Cardiac septum (tissue), 1 donor: Measurements from ENCODE around the gene MUC5B. TPM values are rescaled to one million over a fixed set of nuclear protein-coding genes. Genes with fewer than 3 reads are reported as not detected.

ENCODE experiments used
- DNase-seq: peaks from one replicate; pipeline ENCODE4 v3.0.0-alpha.2; 2020; ENCODE audit warnings: low spot score
- intact Hi-C: fragments of 100-400 bp; cut with DNase I; formaldehyde crosslinking; loops from one replicate; pipeline ENCODE4 v1.14.0; 2022
- total RNA-seq: library from RNA; stranded (reverse); fragmentation: NEBNext Ultra II Directional; extraction: Animal tissue kit (Norgen Biotek cat#: 25700); gene quantifications from one replicate; pipeline ENCODE4 v1.2.1, GENCODE V29; 2021
- donor health status: DM: no; HTN: no; CAD: no.

MUC5B gene
- total RNA-seq, 1 donor from 2014 or later: not detected

DNA sequence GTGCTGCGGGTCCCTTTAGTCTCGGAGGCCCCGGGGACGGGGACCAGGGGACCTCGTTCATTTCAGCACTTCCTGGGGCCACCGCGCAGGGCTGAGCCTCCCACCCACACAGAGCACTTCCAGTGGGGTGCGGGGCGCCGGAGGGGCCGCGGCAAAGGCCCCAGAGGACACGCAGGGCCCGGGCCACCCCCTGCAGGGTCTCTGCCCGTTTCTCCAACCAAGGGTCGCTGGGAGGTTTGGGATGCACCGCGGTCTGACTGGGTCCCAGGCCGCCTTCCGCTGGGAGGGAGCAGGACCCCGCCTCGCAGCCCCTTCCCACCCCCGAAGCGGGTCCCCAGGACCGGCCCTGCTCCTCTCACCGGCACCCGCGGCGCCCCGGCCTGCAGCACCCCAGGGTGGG lies 49.1 kb downstream of the MUC5B start:
- intact Hi-C loops: no loop called here
- DNase-seq: no peak

DNA sequence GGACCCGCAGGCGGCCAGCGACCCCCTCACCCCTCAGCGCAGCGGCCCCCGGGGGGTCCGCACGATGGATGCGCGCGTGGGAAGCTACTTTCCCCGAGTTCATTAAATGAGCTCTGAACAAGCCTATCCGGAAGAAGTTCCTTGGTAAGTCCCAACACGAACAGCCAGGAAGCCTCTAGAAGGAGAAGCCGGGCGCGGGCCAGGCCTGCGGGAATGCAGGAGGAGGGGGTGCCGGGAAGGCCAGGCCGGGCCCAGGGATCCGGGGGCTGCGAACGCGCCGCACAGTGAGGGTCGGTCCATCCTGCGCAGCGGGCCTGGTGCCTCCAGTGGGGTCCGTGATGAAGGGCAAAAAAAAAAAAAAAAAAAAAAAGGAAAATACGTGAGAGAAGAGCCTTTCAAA lies 49.7 kb downstream of the MUC5B start:
- DNase-seq: no peak
- intact Hi-C loops: no loop called here

DNA sequence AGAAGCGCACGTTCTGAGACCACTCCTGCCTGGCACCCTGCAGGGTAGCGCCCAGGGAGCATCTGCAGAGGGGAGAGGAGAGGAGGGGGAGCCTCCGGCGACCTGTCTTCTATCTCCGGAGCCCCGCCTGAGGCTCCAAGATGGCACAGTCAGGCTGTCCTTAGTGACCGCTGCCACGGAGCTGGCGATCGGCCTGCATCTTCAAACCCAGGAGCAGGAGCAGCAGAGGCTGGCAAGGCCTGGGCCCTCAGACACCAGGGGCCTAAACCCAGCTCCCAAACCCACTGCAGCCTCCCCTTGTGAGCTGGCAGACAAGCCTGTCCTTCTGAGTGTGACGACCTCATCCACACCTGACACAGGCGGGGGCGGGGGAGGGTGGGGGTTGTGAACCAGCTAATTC lies 51.6 kb downstream of the MUC5B start:
- DNase-seq: no peak
- intact Hi-C loops: no loop called here

DNA sequence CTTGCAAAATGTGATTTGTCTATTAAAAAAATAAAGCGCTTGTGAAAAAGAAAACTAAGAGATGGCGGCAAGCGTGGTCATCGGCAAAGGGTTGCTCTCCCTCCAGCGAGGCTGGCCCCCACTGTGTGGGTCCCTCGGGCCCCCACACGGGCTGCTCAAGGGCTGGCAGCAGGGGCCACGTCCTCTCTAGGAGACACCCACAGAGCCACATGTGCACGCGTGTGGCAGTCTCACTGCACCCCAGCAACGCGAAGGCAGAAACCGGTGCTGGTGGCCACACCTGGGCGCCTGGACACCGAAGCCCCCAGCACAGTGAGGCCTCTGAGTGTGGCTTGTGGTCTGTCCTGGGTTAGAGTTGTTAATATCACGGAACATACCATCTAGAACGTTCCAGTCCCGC lies 52.2 kb downstream of the MUC5B start:
- no peak for DNase-seq
- intact Hi-C loops: no loop called here

DNA sequence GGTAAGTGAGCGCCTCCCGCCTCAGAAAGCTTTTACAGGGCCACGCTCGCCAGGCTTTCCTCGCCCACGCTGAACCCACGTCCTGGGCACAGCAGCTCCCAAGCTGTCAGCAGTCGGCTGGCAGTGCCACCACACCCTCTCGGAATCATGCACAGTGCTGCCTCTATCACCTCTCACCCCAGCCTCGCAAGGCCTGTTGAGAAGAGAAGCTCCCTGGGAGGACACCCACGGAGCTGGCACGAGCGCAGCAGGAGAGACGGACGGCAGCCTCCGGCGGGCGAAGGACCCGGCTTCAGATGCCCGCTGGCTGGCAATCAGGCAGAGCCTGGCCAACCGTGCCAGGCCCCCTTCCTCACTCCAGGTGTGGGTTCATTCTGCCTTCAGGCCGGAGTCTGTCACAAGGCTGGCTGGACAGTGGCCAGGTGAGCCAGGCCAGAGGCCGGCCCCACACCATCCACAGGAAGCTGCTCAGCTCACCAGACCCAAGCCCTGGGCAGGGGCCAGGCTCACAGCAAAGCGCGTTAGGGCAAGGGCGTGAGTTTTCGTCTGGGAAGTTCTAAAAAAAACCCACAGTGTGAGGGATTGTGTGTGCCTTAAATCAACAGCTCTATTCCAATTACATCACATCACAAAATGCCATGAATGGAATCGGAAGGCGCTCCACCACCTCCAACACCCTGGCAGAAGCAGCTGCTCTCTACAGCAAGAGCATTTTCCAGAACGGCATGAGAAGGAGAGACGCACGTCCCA lies 53.4 kb downstream of the MUC5B start:
- no peak for DNase-seq
- intact Hi-C loops: no loop called here

DNA sequence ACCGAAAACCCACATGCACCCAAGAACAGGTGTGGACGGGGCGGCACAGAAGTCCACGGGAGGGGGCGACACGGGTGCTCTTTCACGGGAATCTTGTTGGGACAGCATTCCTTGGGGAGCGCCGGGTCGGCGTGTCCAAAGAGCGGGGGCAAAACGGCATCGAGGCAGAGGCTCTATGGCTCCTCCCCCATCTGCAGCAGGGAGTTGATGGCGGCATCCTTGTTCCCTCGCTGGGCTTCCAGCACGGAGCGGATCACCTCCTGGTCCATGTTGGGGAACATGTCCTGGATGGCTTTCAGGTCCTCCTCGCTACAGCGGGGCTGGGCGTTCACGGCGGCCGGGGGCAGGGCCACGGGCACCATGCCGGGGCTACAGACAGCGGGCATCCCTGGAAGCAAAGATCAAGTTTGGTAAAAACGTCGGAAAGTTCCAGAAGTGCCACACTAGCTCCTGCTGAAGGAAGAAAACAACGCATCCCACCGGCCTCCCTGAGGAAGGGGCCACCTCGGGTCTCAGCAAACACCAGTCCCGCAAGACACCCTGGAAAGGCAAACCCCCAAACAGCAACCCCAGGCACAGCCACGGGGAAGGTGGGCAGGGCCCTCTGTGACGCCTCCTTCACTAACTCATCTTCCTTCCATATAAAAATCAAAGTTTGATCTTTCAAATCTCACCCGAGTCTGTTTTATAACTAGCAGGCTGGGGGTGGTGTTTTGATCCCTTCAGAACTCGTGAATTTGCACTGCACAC lies 54.2 kb downstream of the MUC5B start:
- intact Hi-C loops: no loop called here
- DNase-seq: no peak

DNA sequence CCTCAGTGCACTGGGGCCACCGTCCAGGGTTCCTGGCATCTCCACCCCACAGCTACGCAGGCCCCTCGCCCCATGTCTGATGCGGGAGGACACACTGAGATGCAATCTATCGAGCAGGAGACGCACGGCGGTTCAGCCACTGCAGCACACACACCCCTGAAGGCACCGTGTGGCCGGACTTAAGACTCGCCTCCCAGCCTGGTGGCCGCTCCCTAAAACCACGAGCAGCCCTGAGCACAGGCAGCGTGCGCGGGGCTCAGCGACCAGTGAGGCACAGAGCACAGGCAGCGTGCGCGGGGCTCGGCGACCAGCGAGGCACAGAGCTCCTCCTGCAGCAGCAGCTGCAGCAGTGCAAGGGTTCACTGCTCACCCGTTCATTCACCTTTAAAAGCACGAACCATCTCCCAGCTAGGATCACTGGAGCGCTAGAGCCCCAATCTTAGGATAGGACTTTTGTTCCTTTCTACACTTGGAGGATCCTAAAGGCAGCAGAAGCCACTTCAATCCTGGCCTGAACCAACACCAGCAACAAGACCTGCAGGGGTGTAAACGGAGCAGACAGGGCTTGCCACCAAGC lies 55.2 kb downstream of the MUC5B start:
- intact Hi-C loops: no loop called here
- DNase-seq: no peak

DNA sequence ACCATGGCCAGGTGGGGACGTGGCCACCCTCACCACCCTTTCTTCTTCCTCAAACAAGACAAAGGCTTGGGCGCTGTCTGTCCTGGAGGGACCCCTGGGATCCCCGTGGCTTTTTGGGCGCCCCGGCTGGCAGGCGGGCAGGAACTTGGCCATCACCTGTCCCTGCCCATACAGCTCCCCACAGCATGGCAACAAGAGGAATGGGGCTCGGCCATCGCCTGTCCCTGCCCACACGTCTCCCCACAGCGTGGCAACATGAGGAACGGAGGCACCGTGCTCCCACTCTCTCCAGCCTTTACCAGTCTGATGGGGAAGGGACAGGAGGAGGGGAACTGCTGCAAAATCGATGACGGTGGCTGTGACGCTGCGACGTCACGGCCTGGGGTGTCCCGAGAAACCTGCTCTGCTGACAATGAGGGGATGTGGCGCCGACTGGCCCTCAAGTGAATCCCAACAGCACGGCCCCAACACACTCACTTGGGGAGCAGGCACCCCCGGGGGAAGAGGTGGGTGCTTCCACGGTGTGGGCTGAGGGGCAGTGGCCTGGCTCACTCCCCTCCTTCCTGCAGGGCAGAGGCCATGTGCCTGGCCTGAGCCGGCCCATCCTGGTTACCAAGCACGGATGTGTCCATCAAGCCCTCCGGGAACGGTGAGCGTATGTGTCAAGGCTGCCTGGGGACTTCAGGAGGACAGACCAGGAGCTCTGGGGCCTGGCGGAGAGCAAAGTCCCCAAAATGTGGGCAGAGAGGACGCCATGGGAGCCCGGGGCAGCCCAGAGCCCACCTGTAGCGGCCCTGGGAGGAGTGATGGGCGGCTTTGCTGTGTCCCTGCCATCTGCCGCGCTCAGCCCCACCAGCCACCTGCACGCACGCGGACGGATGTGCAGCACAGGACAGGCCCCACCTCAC lies 56.2 kb downstream of the MUC5B start:
- intact Hi-C loops: no loop called here
- DNase-seq: no peak

DNA sequence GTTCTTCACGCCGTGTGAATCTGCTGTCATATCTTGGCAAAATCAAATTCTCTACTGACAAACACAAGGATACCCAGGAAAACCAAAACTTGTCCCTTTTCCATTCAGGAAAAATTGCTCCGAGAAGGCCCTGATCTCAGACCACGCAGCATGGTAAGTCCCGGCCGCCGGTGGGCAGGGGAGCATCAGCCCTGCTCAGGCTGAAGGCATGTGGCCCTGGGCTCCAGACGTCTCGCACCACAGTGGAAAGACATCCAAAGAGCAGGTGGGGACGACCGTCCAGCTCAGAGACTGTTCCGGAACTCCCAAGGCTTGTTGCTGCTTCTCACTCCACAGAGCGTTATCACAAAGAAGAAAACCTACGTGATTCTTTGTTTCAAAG lies 56.8 kb downstream of the MUC5B start:
- no peak for DNase-seq
- intact Hi-C loops: no loop called here

DNA sequence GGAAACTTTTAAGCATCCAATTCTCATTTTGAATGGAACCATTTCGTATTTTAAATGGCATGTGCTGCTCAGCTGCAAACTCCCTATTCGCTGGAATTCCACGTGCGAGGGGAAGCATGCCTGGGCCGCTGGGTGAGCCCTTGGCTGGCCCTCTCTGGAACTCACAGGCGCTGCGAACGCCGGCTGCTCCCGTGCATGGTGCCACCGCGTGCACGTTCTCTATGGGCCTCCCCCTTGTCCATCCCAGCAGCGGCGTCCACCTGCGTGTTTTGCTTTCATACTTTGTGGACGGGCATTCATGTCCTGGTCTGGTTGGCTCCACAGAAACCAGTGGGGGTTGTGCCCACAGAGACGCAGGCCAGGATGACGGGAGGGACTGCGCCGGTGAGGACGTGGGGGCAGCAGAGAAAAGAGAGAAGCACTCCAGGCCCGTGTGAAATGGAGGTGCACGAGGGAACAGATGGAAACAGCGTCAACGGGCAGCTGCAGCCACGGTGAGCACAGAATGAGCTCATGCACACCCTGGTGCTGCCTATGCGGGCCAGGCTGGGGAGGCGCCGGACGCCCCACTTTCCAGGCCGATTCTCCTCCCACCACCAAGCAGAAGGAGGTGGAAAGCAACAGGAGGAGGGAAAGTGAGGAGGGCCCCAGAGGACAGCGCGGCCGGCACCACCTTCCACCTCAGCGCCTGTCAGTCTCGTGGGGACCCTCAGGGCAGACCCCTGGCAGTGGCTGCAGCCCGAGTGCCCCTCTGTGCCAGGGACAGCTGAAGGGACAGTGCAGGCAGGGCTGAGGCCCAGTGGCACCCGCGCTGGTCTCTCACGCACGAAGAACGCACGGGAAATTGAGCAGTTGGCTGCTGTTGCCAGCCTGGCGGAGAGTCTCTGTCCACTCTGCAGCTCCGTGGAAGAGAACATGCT lies 57.5 kb downstream of the MUC5B start:
- intact Hi-C loops: no loop called here
- no peak for DNase-seq

DNA sequence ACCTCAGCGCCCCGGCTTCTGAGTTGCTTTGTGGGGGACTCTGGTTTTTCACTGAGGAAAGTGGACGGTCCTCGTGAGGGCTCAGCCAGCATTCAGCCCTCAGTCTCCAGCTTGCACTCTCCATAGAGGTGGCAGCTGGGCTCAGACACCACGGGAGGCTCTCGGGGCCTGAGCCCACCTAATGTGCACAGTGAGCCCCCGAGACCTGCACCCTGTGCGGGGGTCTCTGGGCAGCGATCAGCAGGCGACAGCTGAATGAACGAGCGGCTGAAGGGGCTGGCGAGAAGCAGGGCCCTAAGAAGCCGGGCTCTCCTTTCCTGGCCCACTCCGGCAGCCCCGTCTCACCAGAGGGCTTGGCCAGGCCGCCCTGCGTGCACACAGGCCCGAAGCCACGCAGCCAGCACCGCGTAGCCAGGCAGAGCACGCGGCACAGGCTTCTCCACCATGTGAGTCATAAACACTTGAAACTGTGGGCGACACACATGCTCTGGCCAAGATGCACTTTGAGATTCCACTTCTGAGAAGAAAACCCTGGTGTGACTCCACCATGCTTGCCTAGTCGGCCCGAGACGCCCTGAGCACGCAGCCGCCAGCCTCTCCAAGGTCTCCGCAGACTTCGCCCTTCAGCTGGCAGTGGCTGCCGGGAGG lies 58.6 kb downstream of the MUC5B start:
- intact Hi-C loops: no loop called here
- no peak for DNase-seq

DNA sequence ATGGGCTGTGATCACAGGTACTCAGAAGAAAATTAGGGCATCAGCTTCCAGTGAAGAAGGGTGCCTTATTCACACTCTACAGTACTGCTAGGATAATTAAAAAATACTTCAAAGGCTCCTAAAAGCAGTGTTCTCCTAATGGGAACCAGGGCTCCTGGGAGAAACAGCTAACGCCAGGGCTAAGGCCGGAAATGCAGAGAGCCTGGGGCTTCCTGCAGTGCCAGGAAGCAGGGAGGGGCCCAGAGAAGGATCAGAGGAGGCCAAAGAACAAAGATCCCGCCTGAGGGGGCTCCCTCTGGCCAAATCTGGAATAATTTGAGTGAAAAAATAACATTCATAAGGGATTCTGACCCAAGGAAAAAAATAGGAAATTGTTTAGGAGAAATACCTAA lies 59.1 kb downstream of the MUC5B start:
- DNase-seq: no peak
- intact Hi-C loops: no loop called here

DNA sequence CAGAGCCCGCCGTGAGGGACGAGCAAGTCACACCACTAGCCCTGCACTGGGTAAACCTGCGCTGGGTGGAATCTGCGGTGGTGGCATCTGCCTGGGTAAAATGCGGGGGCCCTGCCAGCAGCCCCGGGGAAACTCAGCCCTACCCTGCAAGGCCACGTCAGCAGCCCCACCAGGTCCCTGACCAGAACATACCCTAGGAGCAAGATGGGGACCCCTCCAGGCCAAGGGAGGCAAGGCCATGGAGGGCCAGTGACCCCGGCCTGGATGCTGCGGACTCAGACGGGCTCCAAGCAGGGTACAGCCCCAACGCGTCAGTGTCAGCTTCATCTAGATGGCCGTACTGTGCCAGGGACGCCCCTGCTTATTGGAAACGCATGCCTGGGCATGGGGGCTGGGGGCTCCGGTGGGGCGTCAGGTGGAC lies 60.2 kb downstream of the MUC5B start:
- intact Hi-C loops: no loop called here
- no peak for DNase-seq

DNA sequence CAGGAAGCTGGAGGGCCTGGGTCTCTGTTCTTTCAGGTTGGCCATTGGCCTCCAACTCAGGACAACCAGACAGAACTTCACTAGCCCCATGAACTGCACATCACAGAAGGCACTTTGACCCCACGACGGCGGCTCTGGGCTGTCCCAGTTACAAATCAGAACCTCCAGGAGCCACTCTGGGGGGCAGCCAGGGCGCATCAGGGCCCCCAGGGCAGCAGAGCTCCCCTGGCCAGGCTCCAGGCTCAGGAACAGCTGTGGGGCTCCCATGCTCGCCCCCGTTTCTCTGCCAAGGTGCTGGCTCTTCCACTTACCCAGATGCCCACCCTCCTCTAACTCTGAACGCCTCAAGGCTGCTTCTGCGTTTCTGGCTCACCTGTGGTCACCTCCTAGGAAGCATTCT lies 61.0 kb downstream of the MUC5B start:
- DNase-seq: no peak
- intact Hi-C loops: no loop called here

DNA sequence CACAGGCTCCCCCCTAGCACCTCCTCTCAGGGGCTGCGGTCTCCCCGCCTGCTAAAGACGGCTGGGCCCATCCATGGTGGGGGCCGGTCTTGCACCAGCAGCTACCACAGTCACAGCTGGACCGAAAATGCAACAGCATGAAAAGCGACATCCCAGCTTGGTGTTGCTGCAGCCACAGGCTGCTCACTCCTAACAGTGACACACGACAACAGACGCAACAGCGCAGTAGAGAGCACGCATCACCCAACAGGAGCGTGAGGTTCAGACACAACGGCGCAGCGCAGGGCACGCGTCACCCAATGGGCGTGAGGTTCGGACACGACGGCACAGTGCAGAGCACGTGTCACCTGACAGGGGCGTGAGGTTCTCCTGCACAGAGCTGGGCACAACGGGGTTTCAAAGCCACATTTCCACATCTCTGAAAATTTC lies 62.5 kb downstream of the MUC5B start:
- intact Hi-C loops: no loop called here
- no peak for DNase-seq

DNA sequence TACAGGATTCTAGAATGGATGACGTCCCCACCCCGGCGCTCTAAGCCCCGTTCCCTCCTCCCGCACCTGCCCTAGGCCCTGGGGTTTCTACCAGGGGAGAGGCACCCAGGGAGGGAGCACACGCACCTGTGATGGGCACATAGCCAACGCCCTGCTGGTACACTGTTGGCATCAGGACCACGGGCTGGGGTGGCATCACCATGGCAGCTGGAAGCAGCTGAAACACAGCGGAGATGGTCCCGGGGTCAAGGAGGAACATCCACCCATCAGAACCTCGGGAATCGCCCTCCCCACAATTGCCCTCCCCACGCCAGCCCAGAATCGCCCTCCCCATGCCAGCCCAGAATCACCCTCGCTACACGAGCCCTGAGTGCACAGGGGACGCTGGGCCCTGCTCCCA lies 63.0 kb downstream of the MUC5B start:
- no peak for DNase-seq
- intact Hi-C loops: no loop called here

DNA sequence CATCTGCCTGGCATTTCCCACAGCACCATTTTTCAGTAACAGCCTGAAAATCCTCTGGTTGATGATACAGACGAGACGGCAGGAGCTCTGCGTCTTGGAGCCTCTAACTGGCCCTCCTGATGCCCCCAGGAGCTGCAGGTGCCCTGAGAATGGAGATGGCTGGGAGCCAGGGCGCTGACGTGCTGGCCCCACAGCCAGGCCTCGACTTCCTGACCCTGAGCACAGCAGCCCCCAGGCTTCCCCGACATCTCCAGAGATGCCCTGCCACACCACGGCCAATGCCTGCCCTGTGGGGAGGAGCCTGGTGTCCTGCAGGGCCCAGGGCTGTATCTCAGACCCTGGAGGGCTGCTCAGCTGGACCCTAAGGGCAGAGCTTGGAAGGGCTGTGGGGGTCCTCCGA lies 65.1 kb downstream of the MUC5B start:
- DNase-seq: no peak
- intact Hi-C loops: no loop called here

DNA sequence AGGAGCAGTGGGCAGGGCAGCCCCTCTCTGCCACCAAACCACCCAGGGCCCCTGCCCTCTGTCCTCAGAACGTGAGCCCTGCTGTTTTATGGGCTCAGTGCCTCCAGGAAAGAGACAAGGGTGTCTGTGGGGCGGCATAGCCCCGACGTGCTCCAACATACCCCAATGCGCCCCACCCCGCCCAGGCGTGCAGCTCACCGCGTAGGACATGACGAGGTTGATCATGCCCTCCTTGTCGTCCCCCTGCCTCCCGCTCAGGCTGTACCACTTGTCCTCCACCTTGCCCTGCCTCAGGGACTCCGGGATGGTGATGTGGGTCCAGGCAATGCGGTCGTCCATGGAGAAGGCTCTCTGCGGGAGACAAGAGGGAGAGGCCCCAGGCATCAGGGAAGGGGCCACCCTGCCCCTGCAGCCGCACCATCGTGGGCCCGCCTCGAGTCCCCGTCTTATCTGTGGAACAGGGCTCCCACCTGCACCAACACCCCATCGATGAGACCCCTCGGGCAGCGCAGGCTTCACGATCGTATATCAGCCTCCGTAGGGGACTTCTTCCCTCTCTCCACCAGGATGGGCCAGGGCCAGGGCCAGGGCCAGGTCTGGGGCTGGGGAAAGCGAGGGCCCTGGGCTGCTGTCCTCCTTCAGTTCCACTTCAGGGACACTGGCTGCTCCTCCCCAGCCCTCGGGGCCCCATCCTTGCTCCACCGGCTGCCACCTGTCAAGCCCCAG lies 65.7 kb downstream of the MUC5B start:
- no peak for DNase-seq
- intact Hi-C loops: no loop called here
